ENCODE results near the gene FOXS1.
"Not testable (repeated sequence)": the region's sequence is repeated elsewhere in the genome, so short reads cannot be mapped to it uniquely, and the experiment has no call there.

FOXS1 gene

GRCh38 chr20:31842471-31843157 is 2.8 kb downstream of the FOXS1 start:
- no peak for DNase-seq (ENCODE audit: low read depth, low spot score)
- no peak overlapping the region for H3K4me3 ChIP-seq (ENCODE audit: low read length)

GRCh38 chr20:31841928-31842327 is 3.5 kb downstream of the FOXS1 start:
- no peak for DNase-seq (ENCODE audit: low read depth, low spot score)
- H3K4me3 ChIP-seq (ENCODE audit: low read length), result no peak overlapping the region

GRCh38 chr20:31840906-31841816 is 4.2 kb downstream of the FOXS1 start:
- H3K4me3 ChIP-seq (ENCODE audit: low read length), result no peak overlapping the region
- no peak for DNase-seq (ENCODE audit: low read depth, low spot score)

- no peak overlapping the region for H3K4me3 ChIP-seq (ENCODE audit: low read length)
Observed at GRCh38 chr20:31839782-31840487, 5.5 kb downstream of the FOXS1 start.

GRCh38 chr20:31838646-31839292 is 6.6 kb downstream of the FOXS1 start:
- H3K4me3 ChIP-seq (ENCODE audit: low read length), result no peak overlapping the region
- DNase-seq (ENCODE audit: low read depth, low spot score), result no peak

More at GRCh38 chr20:31839782-31840487, 5.5 kb downstream of the FOXS1 start:
- no peak for DNase-seq (ENCODE audit: low read depth, low spot score)

- H3K4me3 ChIP-seq (ENCODE audit: low read length), result no peak overlapping the region
- DNase-seq (ENCODE audit: low read depth, low spot score), result no peak
Observed at GRCh38 chr20:31837896-31838397, 7.5 kb downstream of the FOXS1 start.

- H3K4me3 ChIP-seq (ENCODE audit: low read length), result no peak overlapping the region
- DNase-seq (ENCODE audit: low read depth, low spot score), result no peak
Observed at GRCh38 chr20:31836853-31837608, 8.4 kb downstream of the FOXS1 start.

- no peak for DNase-seq (ENCODE audit: low read depth, low spot score)
- H3K4me3 ChIP-seq (ENCODE audit: low read length), result no peak overlapping the region
Observed at GRCh38 chr20:31835977-31836852, 9.2 kb downstream of the FOXS1 start.

GRCh38 chr20:31835554-31835953 is 9.8 kb downstream of the FOXS1 start:
- no peak for DNase-seq (ENCODE audit: low read depth, low spot score)
- H3K4me3 ChIP-seq (ENCODE audit: low read length), result no peak overlapping the region

GRCh38 chr20:31833931-31834521 is 11.4 kb downstream of the FOXS1 start:
- no peak for DNase-seq (ENCODE audit: low read depth, low spot score)
- no peak overlapping the region for H3K4me3 ChIP-seq (ENCODE audit: low read length)

GRCh38 chr20:31833130-31833930 is 12.1 kb downstream of the FOXS1 start:
- DNase-seq (ENCODE audit: low read depth, low spot score), result no peak
- no peak overlapping the region for H3K4me3 ChIP-seq (ENCODE audit: low read length)

- no peak for DNase-seq (ENCODE audit: low read depth, low spot score)
- H3K4me3 ChIP-seq (ENCODE audit: low read length), result no peak overlapping the region
Observed at GRCh38 chr20:31831771-31832306, 13.6 kb downstream of the FOXS1 start.

GRCh38 chr20:31831211-31831610 is 14.2 kb downstream of the FOXS1 start:
- H3K4me3 ChIP-seq (ENCODE audit: low read length), result no peak overlapping the region
- no peak for DNase-seq (ENCODE audit: low read depth, low spot score)

GRCh38 chr20:31830406-31830981 is 14.9 kb downstream of the FOXS1 start:
- no peak overlapping the region for H3K4me3 ChIP-seq (ENCODE audit: low read length)
- DNase-seq (ENCODE audit: low read depth, low spot score), result no peak

GRCh38 chr20:31829731-31830130 is 15.7 kb downstream of the FOXS1 start:
- H3K4me3 ChIP-seq (ENCODE audit: low read length), result no peak overlapping the region
- no peak for DNase-seq (ENCODE audit: low read depth, low spot score)

GRCh38 chr20:31828016-31828415 is 17.4 kb downstream of the FOXS1 start:
- not testable (repeated sequence) for H3K4me3 ChIP-seq (ENCODE audit: low read length); DNase-seq (ENCODE audit: low read depth, low spot score)
